ENCODE results near the gene TMEM60. TPM values are rescaled to one million over a fixed set of nuclear protein-coding genes. Genes with fewer than 3 reads are reported as not detected.

TMEM60 gene
- total and polyA plus RNA-seq, 2 of the 13 experiments (the other 11 are each of a cell fraction or from before 2014, with no cell fraction given): 25.6 to 27.7 TPM

DNA sequence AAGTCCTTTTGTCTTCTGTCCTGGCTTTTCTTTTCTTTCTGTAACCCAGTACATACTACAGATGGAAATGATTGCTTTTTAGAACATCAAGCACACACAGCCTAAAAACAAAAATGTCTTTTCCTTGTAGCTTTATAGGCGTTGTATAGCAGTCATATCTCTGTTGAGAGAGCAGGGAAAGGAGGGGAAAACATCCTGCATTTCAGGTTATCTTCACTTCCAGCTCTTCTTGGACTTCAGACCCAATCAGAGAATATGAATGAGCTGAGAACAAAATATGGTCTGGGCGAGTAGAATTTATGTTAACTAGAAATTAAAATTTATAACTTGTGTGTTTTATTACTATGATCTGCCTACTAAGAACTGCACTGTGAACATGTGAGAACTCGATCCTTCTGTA lies 14.7 kb downstream of the TMEM60 start:
- no peaks in the 10 kb centered on the region for H3K79me2 ChIP-seq (ENCODE audit: insufficient read depth, low read length)
- no peak overlapping the region for H3K4me3 ChIP-seq (replicated peaks in 1 of 3; ENCODE audit: insufficient read depth in 1 of 3, low read depth in 2 of 3, low read length in 3 of 3)
- no peak overlapping the region for H3K9ac ChIP-seq (ENCODE audit: insufficient read depth, low read depth, low read length)
- POLR2A ChIA-PET: no interaction called here
- no peak overlapping the region for H3K4me2 ChIP-seq (ENCODE audit: low read depth, low read length)
- no peaks in the 10 kb centered on the region for H4K20me1 ChIP-seq (ENCODE audit: insufficient read depth, low read length)
- BruUV-seq (replicated peaks): no TSS peak
- H3K9me3 ChIP-seq (ENCODE audit: low read length): peaks cover 12% of the 10 kb centered on the region
- no peak for DNase-seq (ENCODE audit: low spot score)
- H3K27me3 ChIP-seq (ENCODE audit: control insufficient read depth in 1 of 2, insufficient read depth in 2 of 2, low read length in 2 of 2): no peaks in the 10 kb centered on the region
- H3K36me3 ChIP-seq (replicated peaks in 1 of 2; ENCODE audit: control insufficient read depth in 1 of 2, insufficient read depth in 2 of 2, low read length in 2 of 2): peaks cover 3 to 18% of the 10 kb centered on the region in 2 experiments; a peak in 4 of 5 replicates
- TF ChIP-seq, protein P1, sequence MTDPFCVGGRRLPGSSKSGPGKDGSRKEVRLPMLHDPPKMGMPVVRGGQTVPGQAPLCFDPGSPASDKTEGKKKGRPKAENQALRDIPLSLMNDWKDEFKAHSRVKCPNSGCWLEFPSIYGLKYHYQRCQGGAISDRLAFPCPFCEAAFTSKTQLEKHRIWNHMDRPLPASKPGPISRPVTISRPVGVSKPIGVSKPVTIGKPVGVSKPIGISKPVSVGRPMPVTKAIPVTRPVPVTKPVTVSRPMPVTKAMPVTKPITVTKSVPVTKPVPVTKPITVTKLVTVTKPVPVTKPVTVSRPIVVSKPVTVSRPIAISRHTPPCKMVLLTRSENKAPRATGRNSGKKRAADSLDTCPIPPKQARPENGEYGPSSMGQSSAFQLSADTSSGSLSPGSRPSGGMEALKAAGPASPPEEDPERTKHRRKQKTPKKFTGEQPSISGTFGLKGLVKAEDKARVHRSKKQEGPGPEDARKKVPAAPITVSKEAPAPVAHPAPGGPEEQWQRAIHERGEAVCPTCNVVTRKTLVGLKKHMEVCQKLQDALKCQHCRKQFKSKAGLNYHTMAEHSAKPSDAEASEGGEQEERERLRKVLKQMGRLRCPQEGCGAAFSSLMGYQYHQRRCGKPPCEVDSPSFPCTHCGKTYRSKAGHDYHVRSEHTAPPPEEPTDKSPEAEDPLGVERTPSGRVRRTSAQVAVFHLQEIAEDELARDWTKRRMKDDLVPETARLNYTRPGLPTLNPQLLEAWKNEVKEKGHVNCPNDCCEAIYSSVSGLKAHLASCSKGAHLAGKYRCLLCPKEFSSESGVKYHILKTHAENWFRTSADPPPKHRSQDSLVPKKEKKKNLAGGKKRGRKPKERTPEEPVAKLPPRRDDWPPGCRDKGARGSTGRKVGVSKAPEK (CRISPR knock-in tag; IDR thresholded peaks at IDR 0.05; ENCODE audit: borderline replicate concordance): no peak
- TF ChIP-seq ZEB1 (IDR thresholded peaks at IDR 0.05; ENCODE audit: insufficient replicate concordance, low read depth) (no peak), BRCA1 (CRISPR knock-in tag; IDR thresholded peaks at IDR 0.05) (no peak), SKI (IDR thresholded peaks at IDR 0.05; ENCODE audit: partially characterized antibody) (no peak), SMARCE1 (IDR thresholded peaks at IDR 0.05; ENCODE audit: borderline replicate concordance) (no peak), ZFP1 (CRISPR knock-in tag; IDR thresholded peaks at IDR 0.05) (no peak), KLF9 (CRISPR knock-in tag; IDR thresholded peaks at IDR 0.05; ENCODE audit: low read depth) (no peak), ZNF501 (CRISPR knock-in tag; IDR thresholded peaks at IDR 0.05) (no peak), ZNF577 (CRISPR knock-in tag; IDR thresholded peaks at IDR 0.05; ENCODE audit: borderline replicate concordance, low read depth) (no peak), BCL6 (CRISPR knock-in tag; IDR thresholded peaks at IDR 0.05) (no peak), ZNF207 (IDR thresholded peaks at IDR 0.05; ENCODE audit: borderline replicate concordance) (no peak), SIN3A (IDR thresholded peaks at IDR 0.05; ENCODE audit: borderline replicate concordance, low read depth, low read length) (no peak)
- TF ChIP-seq, protein P2, sequence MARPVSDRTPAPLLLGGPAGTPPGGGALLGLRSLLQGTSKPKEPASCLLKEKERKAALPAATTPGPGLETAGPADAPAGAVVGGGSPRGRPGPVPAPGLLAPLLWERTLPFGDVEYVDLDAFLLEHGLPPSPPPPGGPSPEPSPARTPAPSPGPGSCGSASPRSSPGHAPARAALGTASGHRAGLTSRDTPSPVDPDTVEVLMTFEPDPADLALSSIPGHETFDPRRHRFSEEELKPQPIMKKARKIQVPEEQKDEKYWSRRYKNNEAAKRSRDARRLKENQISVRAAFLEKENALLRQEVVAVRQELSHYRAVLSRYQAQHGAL (CRISPR knock-in tag; IDR thresholded peaks at IDR 0.05; ENCODE audit: not compliant biosample characterization): no peak
- TF ChIP-seq, protein P3, sequence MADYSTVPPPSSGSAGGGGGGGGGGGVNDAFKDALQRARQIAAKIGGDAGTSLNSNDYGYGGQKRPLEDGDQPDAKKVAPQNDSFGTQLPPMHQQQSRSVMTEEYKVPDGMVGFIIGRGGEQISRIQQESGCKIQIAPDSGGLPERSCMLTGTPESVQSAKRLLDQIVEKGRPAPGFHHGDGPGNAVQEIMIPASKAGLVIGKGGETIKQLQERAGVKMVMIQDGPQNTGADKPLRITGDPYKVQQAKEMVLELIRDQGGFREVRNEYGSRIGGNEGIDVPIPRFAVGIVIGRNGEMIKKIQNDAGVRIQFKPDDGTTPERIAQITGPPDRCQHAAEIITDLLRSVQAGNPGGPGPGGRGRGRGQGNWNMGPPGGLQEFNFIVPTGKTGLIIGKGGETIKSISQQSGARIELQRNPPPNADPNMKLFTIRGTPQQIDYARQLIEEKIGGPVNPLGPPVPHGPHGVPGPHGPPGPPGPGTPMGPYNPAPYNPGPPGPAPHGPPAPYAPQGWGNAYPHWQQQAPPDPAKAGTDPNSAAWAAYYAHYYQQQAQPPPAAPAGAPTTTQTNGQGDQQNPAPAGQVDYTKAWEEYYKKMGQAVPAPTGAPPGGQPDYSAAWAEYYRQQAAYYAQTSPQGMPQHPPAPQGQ (CRISPR knock-in tag; IDR thresholded peaks at IDR 0.05; ENCODE audit: borderline replicate concordance): no peak
- TF ChIP-seq, protein P4, sequence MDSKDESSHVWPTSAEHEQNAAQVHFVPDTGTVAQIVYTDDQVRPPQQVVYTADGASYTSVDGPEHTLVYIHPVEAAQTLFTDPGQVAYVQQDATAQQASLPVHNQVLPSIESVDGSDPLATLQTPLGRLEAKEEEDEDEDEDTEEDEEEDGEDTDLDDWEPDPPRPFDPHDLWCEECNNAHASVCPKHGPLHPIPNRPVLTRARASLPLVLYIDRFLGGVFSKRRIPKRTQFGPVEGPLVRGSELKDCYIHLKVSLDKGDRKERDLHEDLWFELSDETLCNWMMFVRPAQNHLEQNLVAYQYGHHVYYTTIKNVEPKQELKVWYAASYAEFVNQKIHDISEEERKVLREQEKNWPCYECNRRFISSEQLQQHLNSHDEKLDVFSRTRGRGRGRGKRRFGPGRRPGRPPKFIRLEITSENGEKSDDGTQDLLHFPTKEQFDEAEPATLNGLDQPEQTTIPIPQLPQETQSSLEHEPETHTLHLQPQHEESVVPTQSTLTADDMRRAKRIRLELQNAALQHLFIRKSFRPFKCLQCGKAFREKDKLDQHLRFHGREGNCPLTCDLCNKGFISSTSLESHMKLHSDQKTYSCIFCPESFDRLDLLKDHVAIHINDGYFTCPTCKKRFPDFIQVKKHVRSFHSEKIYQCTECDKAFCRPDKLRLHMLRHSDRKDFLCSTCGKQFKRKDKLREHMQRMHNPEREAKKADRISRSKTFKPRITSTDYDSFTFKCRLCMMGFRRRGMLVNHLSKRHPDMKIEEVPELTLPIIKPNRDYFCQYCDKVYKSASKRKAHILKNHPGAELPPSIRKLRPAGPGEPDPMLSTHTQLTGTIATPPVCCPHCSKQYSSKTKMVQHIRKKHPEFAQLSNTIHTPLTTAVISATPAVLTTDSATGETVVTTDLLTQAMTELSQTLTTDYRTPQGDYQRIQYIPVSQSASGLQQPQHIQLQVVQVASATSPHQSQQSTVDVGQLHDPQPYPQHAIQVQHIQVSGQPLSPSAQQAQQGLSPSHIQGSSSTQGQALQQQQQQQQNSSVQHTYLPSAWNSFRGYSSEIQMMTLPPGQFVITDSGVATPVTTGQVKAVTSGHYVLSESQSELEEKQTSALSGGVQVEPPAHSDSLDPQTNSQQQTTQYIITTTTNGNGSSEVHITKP (CRISPR knock-in tag; IDR thresholded peaks at IDR 0.05; ENCODE audit: low read depth): no peak
- TF ChIP-seq, protein P5, sequence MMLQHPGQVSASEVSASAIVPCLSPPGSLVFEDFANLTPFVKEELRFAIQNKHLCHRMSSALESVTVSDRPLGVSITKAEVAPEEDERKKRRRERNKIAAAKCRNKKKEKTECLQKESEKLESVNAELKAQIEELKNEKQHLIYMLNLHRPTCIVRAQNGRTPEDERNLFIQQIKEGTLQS (CRISPR knock-in tag; IDR thresholded peaks at IDR 0.05): no peak
- CTCF ChIA-PET (ENCODE audit: low intra/inter-chr PET ratio, low total read pairs): no interaction called here
- FAIRE-seq: no peak
- no peak for ATAC-seq
- H2AFZ ChIP-seq (ENCODE audit: low read length): no peak overlapping the region
- intact Hi-C loops (cut with micrococcal nuclease; ENCODE audit: unreplicated experiment): no loop called here
- 97% methylated on average over 3 of the region's 3 CpGs for WGBS (ENCODE audit: low lambda C conversion rate)
- in situ Hi-C loops (cut with HindIII; ENCODE audit: extremely low pct_ligation_motif_present, low pct_unique_long_range_greater_than_20kb): no loop called here
- H3K4me1 ChIP-seq (ENCODE audit: insufficient read depth, low read length): peaks cover 14% of the 10 kb centered on the region
- no peak overlapping the region for H3K27ac ChIP-seq (ENCODE audit: extremely low read length, insufficient read depth, low read length)

Data from HepG2 (cell line).